ENCODE data around the gene AHRR.

AHRR gene

DNA sequence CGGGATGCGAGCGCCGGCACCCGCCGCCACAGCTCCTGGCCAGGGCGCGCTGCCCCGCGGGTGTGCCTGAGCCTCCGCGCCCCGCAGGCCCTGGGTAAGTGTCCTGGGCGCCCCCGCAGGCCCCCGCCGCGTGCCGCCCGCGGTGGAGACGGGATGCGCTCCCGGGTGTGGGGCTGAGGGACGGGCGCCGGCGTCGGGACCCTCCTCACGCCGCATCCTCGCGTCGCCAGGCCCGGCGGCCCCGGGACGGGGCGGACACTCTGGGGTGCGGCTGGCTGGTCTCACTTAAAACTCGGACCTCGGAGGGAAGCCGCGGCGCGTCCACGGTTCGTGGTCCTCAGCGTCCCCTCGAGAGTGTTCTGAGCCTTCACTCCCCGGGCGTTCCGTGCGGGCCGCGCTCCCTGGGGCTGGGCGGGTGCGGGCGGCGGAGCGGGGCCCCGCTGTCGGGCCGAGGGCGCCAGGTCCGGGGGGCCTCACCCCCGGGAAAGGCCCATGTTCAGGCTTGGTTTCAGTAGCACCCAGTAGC is 275 bp downstream of the AHRR start:
- peak; percentile 34 for DNase-seq (ENCODE audit: low spot score)

DNA sequence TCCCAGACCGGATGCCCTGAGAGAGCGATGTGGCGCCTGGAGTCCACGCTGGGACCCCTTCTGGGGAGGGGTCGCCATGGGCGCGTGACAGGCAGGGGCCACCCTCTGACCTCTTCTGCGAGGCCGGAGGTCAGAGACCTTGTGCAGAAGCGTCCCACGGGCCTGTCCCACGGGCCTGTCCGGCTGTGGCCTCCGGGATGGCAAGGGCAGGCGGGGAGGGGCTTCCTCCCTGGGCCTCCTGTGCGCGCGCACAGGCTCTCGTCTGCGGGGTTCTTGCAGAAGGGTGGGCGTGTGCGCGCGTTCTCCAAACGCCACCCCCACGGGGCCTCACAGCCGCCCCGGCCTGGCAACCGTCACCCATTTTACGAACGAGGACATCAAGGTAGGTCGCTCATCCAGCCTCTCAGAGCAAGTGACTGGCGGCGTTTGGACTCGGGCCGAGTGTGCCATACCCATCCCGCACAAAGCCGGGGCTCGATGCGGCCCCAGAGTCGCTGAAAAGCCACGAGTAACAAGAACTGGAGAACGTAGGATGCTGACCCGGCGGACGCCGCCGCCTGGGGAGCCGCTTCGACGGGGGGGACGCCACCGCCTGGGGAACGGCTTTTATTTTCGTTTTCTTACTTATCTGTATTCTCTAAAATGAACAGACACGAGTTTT is 897 bp downstream of the AHRR start:
- peak; percentile 82 for DNase-seq (ENCODE audit: low spot score)

DNA sequence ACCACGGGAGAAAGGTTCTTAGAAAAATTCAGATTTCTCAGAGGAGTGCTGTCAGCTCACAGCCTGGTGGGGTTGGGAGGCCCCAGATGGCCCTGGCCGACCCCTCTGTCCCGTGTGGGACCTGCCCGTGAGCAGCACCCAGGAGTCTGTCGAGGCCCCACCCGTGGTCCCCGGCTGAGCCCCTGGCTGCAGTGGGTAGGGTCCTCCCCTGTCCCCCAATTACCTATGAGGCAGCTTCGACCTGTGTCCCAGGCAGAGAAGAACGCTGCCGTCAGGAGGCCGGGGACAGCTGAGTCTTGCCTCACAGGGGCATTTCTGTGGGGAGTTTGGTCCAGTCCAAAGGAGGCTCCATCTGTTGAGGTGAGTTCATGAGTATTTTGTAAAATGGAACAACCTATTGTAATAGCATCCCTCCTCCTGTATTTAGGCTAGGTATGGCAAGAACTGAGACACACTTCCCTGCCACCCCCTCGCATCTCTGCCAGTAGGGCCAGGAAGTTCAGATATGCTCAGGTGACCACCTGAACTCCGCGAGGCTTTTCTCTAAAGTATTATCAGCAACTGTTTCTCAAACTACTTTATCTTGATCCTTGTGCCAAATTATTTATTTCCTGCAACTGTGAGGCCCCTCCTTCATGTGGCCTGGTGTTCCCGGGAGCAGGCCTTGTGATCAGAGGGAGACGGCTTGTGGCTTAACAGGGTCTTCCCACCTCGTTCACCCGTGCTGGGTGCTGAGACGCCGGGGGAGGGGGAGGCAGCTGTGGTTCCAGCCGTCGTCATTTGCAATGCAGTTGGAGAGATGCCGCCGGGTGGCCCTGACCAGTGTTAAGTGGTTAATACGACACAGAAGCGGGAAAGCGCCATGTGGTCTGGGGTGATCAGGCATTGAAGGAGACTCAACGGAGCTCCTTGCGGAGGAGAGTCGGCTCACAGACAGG is 1.7 kb downstream of the AHRR start:
- no peak for DNase-seq (ENCODE audit: low spot score)

DNA sequence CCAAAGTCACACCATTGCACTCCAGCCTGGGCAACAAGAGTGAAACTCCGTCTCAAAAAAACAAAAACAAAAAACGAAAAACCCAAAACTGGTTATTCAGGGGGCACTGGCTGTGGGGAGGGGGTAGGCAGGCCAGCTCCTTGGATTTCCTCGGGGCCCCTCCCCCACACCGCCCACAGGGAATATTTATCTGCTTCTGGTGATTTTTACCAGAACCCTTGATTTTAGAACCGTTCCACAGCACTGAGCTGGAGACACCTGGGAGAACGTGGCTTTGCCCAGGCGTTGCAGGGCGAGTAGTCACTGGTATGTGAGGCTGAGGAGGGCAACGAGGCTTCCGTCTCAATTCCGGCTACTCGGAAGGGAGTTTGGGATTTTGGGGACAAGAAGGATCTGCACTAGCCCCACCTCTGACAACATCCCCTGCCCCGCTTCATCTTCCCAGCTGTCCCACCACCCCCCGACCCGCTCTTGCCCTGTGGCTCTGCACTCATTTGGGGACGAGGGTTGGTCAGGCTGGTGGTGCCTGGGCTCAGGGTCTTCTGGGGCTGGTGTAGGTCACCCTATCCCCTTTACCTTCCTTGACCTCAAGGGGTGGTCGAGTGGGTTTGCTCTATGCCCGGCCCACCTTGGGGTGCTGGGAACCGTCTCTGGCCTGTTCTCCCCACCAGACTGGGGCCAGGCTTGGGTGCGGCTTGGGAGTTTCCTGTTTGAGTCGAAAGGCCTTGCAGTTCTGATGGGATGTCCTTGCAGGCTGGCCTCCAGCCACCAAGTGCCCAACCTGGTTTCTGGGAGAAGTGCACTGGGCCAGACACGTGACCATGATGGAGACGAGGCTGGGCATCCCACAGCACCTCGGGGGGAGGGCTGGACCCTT is 3.5 kb downstream of the AHRR start:
- no peak for DNase-seq (ENCODE audit: low spot score)

DNA sequence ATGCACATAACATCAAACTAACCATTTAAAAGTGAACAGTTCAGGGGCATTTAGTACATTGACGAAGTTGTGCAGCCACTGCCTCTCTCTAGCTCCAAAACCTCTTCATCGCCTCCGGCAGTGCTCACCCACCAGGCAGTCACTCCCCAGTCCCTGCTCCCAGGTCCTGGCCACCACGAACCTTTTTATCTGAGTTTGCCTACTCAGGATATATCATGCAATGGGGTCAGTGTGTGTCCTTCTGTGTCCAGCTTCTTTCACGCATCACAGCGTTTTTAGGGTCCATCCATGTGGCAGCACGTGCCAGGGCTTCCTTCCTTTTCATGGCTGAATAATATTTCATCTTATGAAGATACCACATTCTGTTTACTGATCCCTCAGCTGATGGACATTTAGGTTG is 4.6 kb downstream of the AHRR start:
- DNase-seq (ENCODE audit: low spot score) = no peak

DNA sequence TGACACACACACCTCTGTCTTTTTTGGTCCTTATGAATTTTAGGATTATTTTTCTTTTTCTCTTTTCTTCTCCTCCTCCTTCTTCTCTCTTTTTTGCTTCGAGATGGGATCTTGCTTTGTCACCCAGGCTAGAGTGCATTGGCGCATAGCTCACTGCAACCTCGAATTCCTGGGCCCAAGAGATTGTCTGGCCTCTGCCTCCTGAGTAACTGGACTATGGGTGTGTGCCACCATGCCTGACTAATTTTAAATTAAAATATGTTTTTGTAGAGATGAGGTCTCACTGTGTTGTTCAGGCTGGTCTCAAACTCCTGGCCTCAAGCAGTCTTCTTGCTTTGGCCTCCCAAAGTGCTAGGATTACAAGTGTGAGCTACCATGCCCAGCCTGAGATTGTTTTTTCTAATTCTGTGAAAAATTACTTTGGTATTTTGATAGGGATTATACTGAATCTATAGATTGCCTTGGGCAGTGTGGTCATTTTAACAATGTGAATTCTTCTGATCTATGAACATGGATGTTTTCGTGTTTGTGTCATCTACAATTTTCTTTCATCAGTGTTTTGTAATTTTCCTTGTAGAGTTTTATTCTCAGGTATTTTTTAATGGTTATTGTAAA is 7.7 kb downstream of the AHRR start:
- DNase-seq (ENCODE audit: low spot score) = no peak

DNA sequence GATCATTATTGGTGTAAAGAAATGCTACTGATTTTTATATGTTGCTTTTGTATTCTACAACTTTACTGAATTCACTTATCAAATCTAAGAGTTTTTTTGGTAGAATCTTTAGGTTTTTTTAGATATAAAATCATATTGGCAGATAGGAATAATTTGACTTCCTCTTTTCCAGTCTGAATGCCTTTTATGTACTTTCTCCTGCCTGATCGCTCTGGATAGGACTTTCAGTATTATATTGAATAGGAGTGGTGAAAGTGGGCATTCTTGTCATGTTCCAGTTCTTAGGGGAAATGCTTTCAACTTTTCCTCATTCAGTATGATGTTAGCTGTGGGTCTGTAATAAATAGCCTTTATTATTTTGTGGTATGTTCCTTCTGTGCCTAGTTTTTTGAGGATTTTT is 8.3 kb downstream of the AHRR start:
- no peak for DNase-seq (ENCODE audit: low spot score)

DNA sequence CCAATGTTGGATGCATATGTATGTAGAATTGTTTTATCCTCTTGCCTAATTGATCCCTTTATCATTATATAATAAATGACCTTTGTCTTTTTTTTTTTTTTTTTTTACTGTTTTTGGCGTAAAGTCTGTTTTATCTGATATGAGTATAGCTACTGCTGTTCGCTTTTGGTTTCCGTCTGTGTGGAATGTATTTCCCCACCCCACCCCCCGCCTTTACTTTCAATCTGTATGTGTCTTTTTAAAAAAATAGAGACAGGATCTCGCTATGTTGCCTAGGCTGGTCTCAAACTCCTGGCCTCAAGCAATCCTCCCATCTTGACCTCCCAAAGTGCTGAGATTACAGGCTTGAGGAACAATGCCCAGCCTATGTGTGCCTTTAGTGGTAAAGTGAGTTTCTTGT is 11.3 kb downstream of the AHRR start:
- DNase-seq (ENCODE audit: low spot score) = no peak

DNA sequence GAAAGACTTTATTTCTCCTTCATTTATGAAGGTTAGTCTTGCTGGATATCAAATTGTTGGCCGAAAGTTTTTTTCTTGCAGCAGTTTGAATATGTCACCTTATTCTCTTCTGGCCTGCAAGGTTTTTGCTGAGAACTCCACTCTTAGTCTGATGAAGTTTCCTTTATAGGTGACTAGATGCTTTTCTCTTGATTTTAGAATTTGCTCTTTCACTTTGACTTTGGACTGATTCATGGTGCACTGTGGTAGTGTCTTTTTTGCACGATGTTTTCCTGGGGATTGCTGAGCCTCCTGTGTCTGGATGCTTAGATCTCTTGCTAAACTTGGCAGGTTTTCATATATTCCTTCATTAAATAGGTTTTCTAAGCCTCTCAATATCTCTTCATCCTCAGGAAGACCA is 12.4 kb downstream of the AHRR start:
- no peak for DNase-seq (ENCODE audit: low spot score)

DNA sequence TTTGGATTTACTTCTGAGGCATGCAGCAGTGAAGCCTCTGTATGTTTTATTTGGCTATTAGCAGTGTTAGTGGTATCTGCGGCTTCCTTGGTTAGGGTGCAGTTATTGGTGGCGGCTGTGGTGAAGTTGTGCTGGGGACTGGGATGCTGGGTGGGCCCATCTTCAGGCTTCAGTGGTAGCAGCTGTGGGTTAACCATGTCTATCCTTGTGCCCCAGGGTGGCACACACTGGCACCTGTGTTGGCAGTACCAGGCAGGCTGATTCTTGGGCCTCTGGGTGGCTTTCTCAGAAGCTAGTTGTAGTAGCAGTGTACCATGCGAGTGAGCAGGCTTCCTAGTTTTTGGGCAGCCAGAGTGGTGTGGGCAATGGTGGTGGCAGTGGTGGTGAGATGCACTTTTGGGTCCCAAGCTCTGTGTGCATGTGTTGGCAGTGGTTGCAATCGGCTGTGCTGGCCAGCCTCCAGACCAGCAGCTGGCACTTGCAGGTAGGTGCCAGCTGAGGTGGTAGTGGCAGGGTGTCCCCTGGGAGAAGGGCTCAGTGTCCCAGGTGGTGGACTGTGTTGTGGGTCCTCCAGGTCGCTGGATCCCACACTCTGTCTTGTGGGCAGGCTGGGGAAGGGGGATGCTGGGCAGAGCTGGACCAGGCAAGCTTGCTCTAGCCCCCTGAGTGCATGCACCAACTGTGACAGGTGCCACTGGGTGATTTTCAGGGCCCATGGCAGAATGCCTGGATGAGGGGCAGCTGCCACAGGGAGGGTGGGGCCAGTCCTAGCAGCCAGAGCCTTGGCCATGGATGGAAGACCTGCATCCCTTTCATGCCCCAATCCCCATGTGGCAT is 13.6 kb downstream of the AHRR start:
- DNase-seq (ENCODE audit: low spot score) = no peak

DNA sequence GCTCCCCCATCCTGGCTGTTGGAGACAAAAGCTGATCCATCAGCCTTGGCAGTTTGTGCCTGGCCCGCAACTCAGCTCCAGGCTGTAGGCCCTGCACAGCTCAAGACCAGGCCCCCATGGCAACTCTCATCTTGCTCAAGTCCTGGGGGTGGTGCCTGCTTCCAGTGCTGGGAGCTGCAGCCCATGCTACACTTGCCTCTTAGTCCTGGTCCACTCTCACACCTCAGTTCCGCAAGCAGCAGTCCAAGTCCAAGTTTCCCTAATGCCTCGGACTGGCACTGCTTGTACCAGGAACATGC is 14.2 kb downstream of the AHRR start:
- DNase-seq (ENCODE audit: low spot score) = no peak

DNA sequence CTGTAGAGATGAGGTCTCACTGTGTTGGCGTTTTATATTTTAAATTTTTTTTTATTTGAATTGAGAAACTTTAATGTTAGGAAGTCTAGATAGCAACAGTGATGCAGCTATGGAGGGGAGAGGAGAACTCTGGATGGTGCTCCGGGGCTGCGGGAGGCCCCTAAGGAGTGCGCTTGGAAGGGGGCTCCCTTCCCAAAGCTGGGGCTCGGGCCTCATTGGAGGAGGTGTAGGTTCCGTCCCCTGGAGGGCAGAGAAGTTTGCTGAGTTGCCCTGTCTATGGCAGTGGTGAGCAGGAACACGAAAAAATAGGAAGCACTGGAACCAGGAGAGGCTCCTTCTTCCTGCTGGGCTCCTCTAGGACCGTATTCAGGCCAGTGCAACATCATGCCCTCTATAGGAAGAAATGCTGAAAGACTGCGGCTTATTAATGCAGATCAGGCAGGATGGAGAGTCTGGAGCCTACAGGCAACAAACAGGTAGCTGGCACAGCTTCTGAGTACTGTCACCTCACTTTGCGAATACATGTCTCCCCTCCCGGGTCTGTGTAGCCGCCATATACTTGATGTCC is 16.1 kb downstream of the AHRR start:
- DNase-seq (ENCODE audit: low spot score) = peak; percentile 68

DNA sequence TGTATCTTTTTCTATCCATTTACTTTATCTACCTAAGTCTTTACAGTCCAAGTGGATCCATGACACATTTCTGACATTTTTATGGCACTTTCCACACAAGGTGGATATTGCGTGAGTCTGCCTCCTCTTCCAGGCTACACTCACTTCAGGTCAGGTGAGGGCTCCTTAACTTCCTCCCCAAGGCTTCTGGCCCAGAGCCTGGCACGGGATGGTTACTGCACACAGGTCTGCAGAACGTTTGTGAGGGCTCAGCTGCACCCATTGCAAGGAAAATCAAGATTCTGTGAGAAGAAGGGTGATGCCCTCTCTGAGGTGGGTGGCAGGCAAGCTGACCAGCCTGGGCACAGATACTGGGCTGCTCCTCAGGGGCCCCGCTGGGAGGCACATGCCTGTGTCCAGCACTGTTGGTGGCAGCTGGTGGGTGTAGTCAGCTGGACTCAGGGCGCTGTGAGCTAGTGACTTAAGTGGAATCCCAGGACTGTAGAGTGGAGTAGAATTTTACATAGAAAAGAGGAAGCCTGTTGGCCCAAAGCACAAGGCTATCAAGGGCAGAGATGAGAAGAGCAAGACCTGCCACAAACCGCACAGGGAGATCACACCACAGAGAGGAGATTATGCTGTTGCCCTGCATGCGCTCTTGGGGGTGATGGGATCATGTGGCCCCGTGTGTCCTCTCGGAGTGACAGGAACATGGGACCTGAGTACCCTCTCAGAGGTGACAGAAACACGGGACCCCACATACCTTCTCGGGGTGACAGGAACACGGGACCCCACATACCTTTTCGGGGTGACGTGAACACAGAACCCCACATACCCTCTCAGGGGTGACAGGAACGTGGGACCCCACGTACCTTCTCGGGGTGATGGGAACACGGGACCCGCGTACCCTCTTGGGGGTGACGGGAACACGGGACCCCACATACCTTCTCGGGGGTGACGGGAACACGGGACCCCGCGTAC is 21.3 kb downstream of the AHRR start:
- no peak for DNase-seq (ENCODE audit: low spot score)

DNA sequence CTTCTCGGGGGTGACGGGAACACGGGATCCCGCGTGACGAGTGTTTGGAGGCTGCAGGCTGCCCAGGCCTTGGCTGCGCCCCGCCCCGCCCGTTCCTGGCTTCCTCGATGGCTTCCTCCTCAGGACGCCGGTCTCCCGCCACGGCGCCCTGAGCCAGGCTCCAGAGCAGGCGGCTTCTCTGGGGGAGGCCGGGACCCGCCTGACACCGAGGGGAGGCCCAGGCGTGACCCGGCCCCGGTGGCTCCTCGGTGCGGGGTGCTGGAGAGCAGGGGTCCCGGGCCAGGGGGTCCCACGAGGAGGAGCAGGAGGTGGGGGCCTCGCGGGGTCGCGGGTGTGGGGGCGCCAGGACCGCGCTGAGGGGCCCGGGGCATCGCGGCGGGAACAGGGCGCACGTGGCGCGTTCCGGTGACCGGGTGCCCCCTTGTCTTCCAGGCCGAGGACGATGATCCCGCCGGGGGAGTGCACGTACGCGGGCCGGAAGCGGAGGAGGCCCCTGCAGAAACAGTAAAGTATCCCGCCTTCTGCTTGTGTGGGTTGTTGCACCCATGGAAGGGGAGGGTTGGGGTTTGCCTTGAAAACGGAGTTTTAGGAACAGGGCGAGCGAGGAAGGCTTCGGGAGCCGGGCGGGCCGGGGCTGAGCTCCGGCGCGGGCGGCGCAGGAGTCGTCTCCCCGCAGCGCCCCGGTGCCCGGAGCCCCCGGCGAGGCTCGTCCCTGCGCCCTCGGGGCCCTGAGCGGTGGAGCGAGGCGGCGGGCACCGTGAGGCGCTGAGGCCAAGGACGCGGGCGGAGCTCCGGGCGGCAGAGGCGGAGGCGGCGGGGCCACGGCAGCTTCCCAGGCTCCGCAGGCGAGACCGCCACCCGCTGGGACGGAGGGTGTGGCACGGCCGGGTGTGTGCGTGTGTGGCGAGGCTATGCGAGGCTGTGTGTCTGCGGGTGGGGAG is 22.2 kb downstream of the AHRR start:
- peak; percentile 86 for DNase-seq (ENCODE audit: low spot score)

DNA sequence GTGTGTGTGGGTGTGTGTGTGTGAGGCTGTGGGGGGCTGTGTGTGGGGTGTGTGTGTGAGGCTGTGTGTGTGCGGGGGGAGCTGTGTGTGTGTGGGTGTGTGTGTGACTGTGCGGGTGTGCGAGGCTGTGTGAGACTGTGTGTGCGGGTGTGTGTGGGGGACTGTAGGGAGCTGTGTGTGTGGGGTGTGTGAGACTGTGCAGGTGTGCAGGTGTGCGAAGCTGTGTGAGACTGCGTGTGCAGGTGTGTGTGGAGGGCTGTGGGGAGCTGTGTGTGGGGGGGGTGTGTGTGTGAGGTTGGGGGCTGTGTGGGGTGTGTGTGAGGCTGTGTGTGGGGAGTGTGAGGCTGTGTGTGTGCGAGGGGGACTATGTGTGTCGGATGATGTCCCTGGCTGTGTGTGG is 23.2 kb downstream of the AHRR start:
- DNase-seq (ENCODE audit: low spot score) = no peak

DNA sequence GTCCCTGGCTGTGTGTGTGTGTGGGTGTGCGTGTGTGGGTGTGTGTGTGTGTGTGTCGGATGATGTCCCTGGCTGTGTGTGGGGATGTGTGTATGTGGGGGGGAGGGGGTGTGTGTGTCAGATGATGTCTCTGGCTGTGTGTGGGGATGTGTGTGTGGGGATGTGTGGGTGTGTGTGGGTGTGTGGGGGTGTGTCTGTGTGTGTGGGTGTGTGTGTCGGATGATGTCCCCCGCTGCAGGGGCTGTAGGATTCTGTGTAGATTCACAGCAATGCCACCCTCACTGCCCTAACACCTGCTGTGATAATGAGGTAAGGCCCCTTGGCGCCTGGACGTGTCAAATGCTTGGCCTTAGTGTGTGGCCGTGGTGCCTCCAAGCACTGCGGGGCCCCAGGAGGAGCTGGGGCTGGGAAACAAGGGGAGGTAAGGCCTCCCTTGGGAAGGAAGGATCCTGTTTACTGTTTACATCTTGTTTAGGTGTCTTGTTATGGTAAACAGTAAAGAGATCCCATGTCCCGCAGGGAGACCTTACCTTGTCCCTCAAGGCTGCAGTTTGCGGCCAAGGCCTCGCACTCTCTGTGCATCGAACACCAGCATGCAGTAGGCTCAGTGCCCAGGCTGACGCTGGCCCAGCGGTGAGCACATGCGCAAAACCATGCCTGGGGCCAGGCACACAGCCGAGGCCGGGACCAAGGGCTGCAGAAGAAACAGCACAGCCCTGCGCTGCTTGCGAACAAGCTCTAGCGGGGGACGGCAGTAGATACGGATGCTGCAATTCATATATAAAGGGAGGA is 24.1 kb downstream of the AHRR start:
- no peak for DNase-seq (ENCODE audit: low spot score)

DNA sequence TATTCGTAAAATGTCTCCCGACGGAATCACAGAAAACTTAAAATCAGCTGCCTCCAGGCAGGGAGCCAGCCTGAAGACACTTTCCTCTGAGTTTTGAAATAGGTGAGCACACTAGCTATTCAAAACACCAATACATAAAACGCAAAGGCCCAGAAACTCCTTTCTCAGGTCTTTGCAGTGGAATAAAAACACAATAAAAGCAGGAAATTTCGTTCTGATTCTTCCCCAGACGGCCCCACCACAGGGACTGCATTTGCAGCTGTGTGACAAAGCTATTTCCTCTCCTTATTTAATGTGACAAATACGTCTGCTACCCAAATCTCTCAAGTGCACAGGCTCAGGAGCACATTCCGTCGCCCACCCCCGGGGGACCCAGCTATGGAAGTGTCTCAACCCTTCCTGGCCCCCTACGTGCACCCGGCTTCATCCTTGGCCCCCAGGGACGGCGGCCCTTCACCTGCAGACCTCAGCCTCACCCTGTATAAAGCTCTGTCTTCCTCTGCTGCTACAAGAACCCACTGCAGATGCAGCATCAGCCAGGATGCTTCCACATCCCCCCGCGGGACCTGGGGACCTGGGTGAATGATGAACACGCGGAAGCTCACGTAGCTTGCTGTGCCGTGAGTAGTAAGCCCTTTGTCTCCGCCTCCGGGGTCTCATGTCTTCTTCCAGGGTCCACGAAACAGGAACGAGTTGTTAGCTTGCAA is 24.9 kb downstream of the AHRR start:
- DNase-seq (ENCODE audit: low spot score) = no peak
